ENCODE results near the gene FTSJ3.

The FTSJ3 gene

GRCh38 chr17:63848834-63849689 is 21.6 kb upstream of the FTSJ3 start:
- no peaks in the 10 kb centered on the region for H3K79me2 ChIP-seq (ENCODE audit: insufficient read depth, low read length)
- peaks cover 6% of the 10 kb centered on the region for H3F3A ChIP-seq (ENCODE audit: insufficient read depth)
- H3K27ac ChIP-seq (ENCODE audit: low read depth, low read length) = no peak overlapping the region
- peak overlapping the region; percentile 89 for H2AFZ ChIP-seq (ENCODE audit: low read depth, low read length, severe bottlenecking)
- no peaks in the 10 kb centered on the region for H3K36me3 ChIP-seq (ENCODE audit: low read length)
- H3K9me3 ChIP-seq (ENCODE audit: insufficient read depth, low read length) = peaks cover 7% of the 10 kb centered on the region; the same call in 1 of the 2 replicates
- H3K4me3 ChIP-seq (ENCODE audit: insufficient read depth, low read length, poor library complexity, severe bottlenecking) = no peak overlapping the region
- peak overlapping the region; percentile 8; the same call in 1 of the 2 replicates for H3K9ac ChIP-seq (ENCODE audit: low read length)
- no peaks in the 10 kb centered on the region for H4K20me1 ChIP-seq (ENCODE audit: low read depth, low read length)
- no peaks in the 10 kb centered on the region for H3K9me2 ChIP-seq (replicated peaks; ENCODE audit: insufficient read depth, low read length)
- TF ChIP-seq EZH2phosphoT487 (conservative IDR thresholded peaks at IDR 0.05; ENCODE audit: low read length) (no peak), CTCF (IDR thresholded peaks at IDR 0.05; ENCODE audit: insufficient read depth, low read length, poor library complexity, severe bottlenecking) (peak; percentile 65)
- H3K4me2 ChIP-seq (ENCODE audit: low read depth, low read length, poor library complexity, severe bottlenecking) = peak overlapping the region; percentile 33
- no peaks in the 10 kb centered on the region for H3K27me3 ChIP-seq (ENCODE audit: low read length)

- Histone ChIP-seq H3K4me2 (ENCODE audit: low read depth, low read length, poor library complexity, severe bottlenecking) (no peak overlapping the region), H3K79me2 (ENCODE audit: insufficient read depth, low read length) (no peaks in the 10 kb centered on the region), H2AFZ (ENCODE audit: low read depth, low read length, severe bottlenecking) (no peak overlapping the region), H3K9me3 (ENCODE audit: insufficient read depth, low read length) (peaks cover 7% of the 10 kb centered on the region; the same call in 1 of the 2 replicates), H3K36me3 (ENCODE audit: low read length) (no peaks in the 10 kb centered on the region), H3K9me2 (replicated peaks; ENCODE audit: insufficient read depth, low read length) (no peaks in the 10 kb centered on the region), H3K27ac (ENCODE audit: low read depth, low read length) (no peak overlapping the region), H3K9ac (ENCODE audit: low read length) (no peak overlapping the region), H3K4me3 (ENCODE audit: insufficient read depth, low read length, poor library complexity, severe bottlenecking) (no peak overlapping the region), H3K27me3 (ENCODE audit: low read length) (no peaks in the 10 kb centered on the region), H4K20me1 (ENCODE audit: low read depth, low read length) (no peaks in the 10 kb centered on the region), H3F3A (ENCODE audit: insufficient read depth) (peaks cover 17% of the 10 kb centered on the region)
- TF ChIP-seq EZH2phosphoT487 (conservative IDR thresholded peaks at IDR 0.05; ENCODE audit: low read length) (no peak), CTCF (IDR thresholded peaks at IDR 0.05; ENCODE audit: insufficient read depth, low read length, poor library complexity, severe bottlenecking) (no peak)
These were observed 20.2 kb upstream of the FTSJ3 start for GRCh38 chr17:63847525-63848249.

GRCh38 chr17:63845509-63845908 is 18.0 kb upstream of the FTSJ3 start:
- peaks cover 18% of the 10 kb centered on the region for H3K79me2 ChIP-seq (ENCODE audit: insufficient read depth, low read length)
- no peak overlapping the region for H3K4me2 ChIP-seq (ENCODE audit: low read depth, low read length, poor library complexity, severe bottlenecking)
- no peak overlapping the region for H3K27ac ChIP-seq (ENCODE audit: low read depth, low read length)
- H3K36me3 ChIP-seq (ENCODE audit: low read length) = no peaks in the 10 kb centered on the region
- H3F3A ChIP-seq (ENCODE audit: insufficient read depth) = peaks cover 17% of the 10 kb centered on the region
- no peaks in the 10 kb centered on the region for H3K9me2 ChIP-seq (replicated peaks; ENCODE audit: insufficient read depth, low read length)
- H3K9me3 ChIP-seq (ENCODE audit: insufficient read depth, low read length) = peaks cover 7% of the 10 kb centered on the region; the same call in 1 of the 2 replicates
- H3K27me3 ChIP-seq (ENCODE audit: low read length) = no peaks in the 10 kb centered on the region
- no peak overlapping the region for H2AFZ ChIP-seq (ENCODE audit: low read depth, low read length, severe bottlenecking)
- TF ChIP-seq EZH2phosphoT487 (conservative IDR thresholded peaks at IDR 0.05; ENCODE audit: low read length) = no peak
- TF ChIP-seq CTCF (IDR thresholded peaks at IDR 0.05; ENCODE audit: insufficient read depth, low read length, poor library complexity, severe bottlenecking) = no peak
- H4K20me1 ChIP-seq (ENCODE audit: low read depth, low read length) = no peaks in the 10 kb centered on the region
- no peak overlapping the region for H3K9ac ChIP-seq (ENCODE audit: low read length)
- no peak overlapping the region for H3K4me3 ChIP-seq (ENCODE audit: insufficient read depth, low read length, poor library complexity, severe bottlenecking)
